PC-9 (cell line): Measurements from ENCODE around the gene AXIN2.

Source experiments
- CTCF ChIP-seq: fragments of 200-600 bp; sonication (generic); conservative IDR thresholded peaks from 2 replicates; pipeline ENCODE4 v1.6.1; 2017; ENCODE audit warnings: mixed run types, antibody characterized with exemption, mild to moderate bottlenecking, moderate library complexity
- EZH2 ChIP-seq: fragments of 200-600 bp; sonication (generic); IDR thresholded peaks from 2 replicates; pipeline ENCODE4 v1.8.0; 2017; ENCODE audit warnings: antibody characterized with exemption, low read depth

- TF ChIP-seq CTCF (no peak), EZH2 (no peak)
These were observed 39.7 kb upstream of the AXIN2 start for GRCh38 chr17:65601145-65601544.
